Uterus (tissue), 4 donors: ENCODE data around the gene ADORA2A. TPM values are rescaled to one million over a fixed set of nuclear protein-coding genes. Genes with fewer than 3 reads are reported as not detected.
A peak's percentile ranks its signal among the peaks of the same experiment; 100 is the strongest.

ENCODE experiments used
- DNase-seq, 2 donors: peaks; one replicate each; pipeline ENCODE4 v3.0.0-alpha.2; 2019 to 2020
- H3K27ac ChIP-seq, 2 donors: fragments of 200-600 bp; sonication (generic); 1 replicate in 1 of 2; 2 replicates in 1 of 2; pipeline ENCODE4 v1.5.1; 2016 to 2018
- H3K27me3 ChIP-seq, 2 donors: fragments of 200-600 bp; sonication (generic); one replicate each; pipeline ENCODE4 v1.5.1; 2018 to 2019; ENCODE audit warnings: control low read depth in 1 of 2
- H3K36me3 ChIP-seq, 2 donors: fragments of 200-600 bp; sonication (generic); one replicate each; pipeline ENCODE4 v1.5.1; 2019; ENCODE audit warnings: control low read depth in 1 of 2
- H3K4me1 ChIP-seq, 2 donors: fragments of 200-600 bp; sonication (generic); one replicate each; pipeline ENCODE4 v1.5.1; 2018 to 2019; ENCODE audit warnings: control low read depth in 1 of 2
- H3K4me3 ChIP-seq, 2 donors: fragments of 200-600 bp; sonication (generic); 1 replicate in 1 of 2; 2 replicates in 1 of 2; pipeline ENCODE4 v1.5.1; 2018 to 2019; ENCODE audit warnings: mild to moderate bottlenecking in 1 of 2
- H3K9me3 ChIP-seq, 2 donors: fragments of 200-600 bp; sonication (generic); one replicate each; pipeline ENCODE4 v1.5.1; 2019; ENCODE audit warnings: control low read depth in 1 of 2
- CTCF ChIP-seq, 4 experiments: fragments of 200-600 bp in 2 of 4; fragments of 450-650 bp in 2 of 4; sonication (generic) in 2 of 4; IDR thresholded peaks; one replicate each; pipeline ENCODE4 v1.5.1; 2016 to 2019; ENCODE audit warnings: antibody characterized with exemption in 4 of 4, mild to moderate bottlenecking in 2 of 4, moderate library complexity in 1 of 4
- POLR2A ChIP-seq, 2 donors: fragments of 450-650 bp; IDR thresholded peaks; one replicate each; pipeline ENCODE4 v1.6.1; 2016; ENCODE audit warnings: antibody characterized with exemption in 2 of 2, mild to moderate bottlenecking in 1 of 2, moderate library complexity in 1 of 2
- intact Hi-C: fragments of 100-400 bp; cut with DNase I; formaldehyde crosslinking; loops from one replicate; pipeline ENCODE4 v1.15.1; 2023; ENCODE audit warnings: low total_unique reads
- total RNA-seq, 4 donors: library from RNA; depleted of rRNA in 3 of 4; stranded (reverse); fragments of >200 nt in 3 of 4; gene quantifications; one replicate each; pipeline versions ENCODE4 v1.1.0 to v1.2.4, GENCODE V29; 2014 to 2023
- donor health status: DM: yes; HTN: yes; CAD: no.

Gene ADORA2A
- total RNA-seq, 4 donors from 2014 or later: 3.3 to 9.9 (median 8.9) TPM; not detected in 1

GRCh38 chr22:24424001-24424900 lies 3.1 kb upstream of the ADORA2A start:
- Histone ChIP-seq H3K27ac (peak overlapping the region; percentile 3 to 4), H3K9me3 (no peaks in the 10 kb centered on the region), H3K4me3 (peak overlapping the region; percentile 9 to 35), H3K4me1 (peaks cover 0 to 8% of the 10 kb centered on the region in 2 donors), H3K36me3 (no peaks in the 10 kb centered on the region), H3K27me3 (peaks cover 0 to 5% of the 10 kb centered on the region in 2 donors)
- TF ChIP-seq POLR2A (IDR thresholded peaks at IDR 0.05) (no peak), CTCF (IDR thresholded peaks at IDR 0.05) (no peak)
- intact Hi-C loops: no loop called here
- DNase-seq: no peak

GRCh38 chr22:24424901-24425775 lies 2.3 kb upstream of the ADORA2A start:
- intact Hi-C loops: no loop called here
- Histone ChIP-seq H3K4me1 (peaks cover 0 to 8% of the 10 kb centered on the region in 2 donors), H3K36me3 (no peaks in the 10 kb centered on the region), H3K27ac (no peak overlapping the region), H3K27me3 (peaks cover 0 to 5% of the 10 kb centered on the region in 2 donors), H3K9me3 (no peaks in the 10 kb centered on the region), H3K4me3 (peak overlapping the region in 1 of 2 donors; percentile 9)
- no peak for DNase-seq
- TF ChIP-seq POLR2A (IDR thresholded peaks at IDR 0.05) (no peak), CTCF (IDR thresholded peaks at IDR 0.05) (no peak)

- H3K4me3 ChIP-seq: no peak overlapping the region
- peaks cover 0 to 5% of the 10 kb centered on the region in 2 donors for H3K27me3 ChIP-seq
- peaks cover 0 to 8% of the 10 kb centered on the region in 2 donors for H3K4me1 ChIP-seq
- TF ChIP-seq CTCF (IDR thresholded peaks at IDR 0.05) (no peak), POLR2A (IDR thresholded peaks at IDR 0.05) (no peak)
- H3K9me3 ChIP-seq: no peaks in the 10 kb centered on the region
- intact Hi-C loops: no loop called here
- no peaks in the 10 kb centered on the region for H3K36me3 ChIP-seq
- DNase-seq: no peak
- H3K27ac ChIP-seq: no peak overlapping the region
Observed at GRCh38 chr22:24426436-24426835, 963 bp upstream of the ADORA2A start.

GRCh38 chr22:24426851-24427499 lies 424 bp upstream of the ADORA2A start:
- DNase-seq: no peak
- Histone ChIP-seq H3K4me1 (peaks cover 0 to 10% of the 10 kb centered on the region in 2 donors), H3K27ac (no peak overlapping the region), H3K4me3 (no peak overlapping the region), H3K27me3 (peaks cover 0 to 5% of the 10 kb centered on the region in 2 donors), H3K36me3 (no peaks in the 10 kb centered on the region), H3K9me3 (no peaks in the 10 kb centered on the region)
- intact Hi-C loops: no loop called here
- TF ChIP-seq POLR2A (IDR thresholded peaks at IDR 0.05) (no peak), CTCF (IDR thresholded peaks at IDR 0.05) (no peak)
